GM06990 (cell line): ENCODE data around the gene TCF7L1.

ENCODE experiments used
- DNase-seq: peaks from one replicate; pipeline ENCODE4 v3.0.0-alpha.2; 2011; ENCODE audit not compliant: insufficient read length; ENCODE audit errors: extremely low read depth
- H3K27me3 ChIP-seq: replicated peaks from 2 replicates; pipeline ENCODE4 v1.6.0; 2011; ENCODE audit warnings: low read length; ENCODE audit not compliant: control insufficient read depth, insufficient read depth
- H3K36me3 ChIP-seq: 2 replicates; pipeline ENCODE4 v1.5.1; 2011; ENCODE audit warnings: low read length; ENCODE audit not compliant: control insufficient read depth, insufficient read depth
- H3K4me3 ChIP-seq: replicated peaks from 2 replicates; pipeline ENCODE4 v1.5.1; 2011; ENCODE audit warnings: low read depth, mild to moderate bottlenecking, control low read depth, low read length
- TF ChIP-seq, protein P1 (sequence below): IDR thresholded peaks from 2 replicates; pipeline ENCODE4 v1.5.1; 2011; ENCODE audit warnings: low read length, control low read depth, mild to moderate bottlenecking, inconsistent platforms; ENCODE audit not compliant: insufficient read depth, poor library complexity, severe bottlenecking

The TCF7L1 gene

DNA sequence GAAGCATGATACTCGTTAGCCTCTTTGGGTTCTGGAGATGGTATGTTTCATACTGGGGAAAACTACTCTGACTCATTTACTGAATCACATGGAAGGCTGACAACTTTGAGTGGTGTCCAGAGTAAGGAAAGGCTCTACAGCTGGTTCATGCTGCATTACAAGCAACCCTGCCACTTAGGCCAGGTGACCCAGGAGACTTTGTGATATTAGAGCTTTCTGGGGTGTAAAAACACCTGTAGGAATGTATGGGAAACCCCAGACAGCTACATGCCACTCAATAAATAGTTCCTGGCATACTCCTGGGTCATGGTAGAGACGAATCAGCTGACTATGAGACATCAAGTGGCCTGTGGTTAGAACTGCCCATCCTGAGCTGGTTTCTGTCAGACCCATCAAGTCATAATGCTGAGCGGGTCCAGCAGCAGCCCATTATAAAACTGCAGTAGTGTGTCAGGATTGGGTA is 21.3 kb upstream of the TCF7L1 start:
- TF ChIP-seq, protein P1, sequence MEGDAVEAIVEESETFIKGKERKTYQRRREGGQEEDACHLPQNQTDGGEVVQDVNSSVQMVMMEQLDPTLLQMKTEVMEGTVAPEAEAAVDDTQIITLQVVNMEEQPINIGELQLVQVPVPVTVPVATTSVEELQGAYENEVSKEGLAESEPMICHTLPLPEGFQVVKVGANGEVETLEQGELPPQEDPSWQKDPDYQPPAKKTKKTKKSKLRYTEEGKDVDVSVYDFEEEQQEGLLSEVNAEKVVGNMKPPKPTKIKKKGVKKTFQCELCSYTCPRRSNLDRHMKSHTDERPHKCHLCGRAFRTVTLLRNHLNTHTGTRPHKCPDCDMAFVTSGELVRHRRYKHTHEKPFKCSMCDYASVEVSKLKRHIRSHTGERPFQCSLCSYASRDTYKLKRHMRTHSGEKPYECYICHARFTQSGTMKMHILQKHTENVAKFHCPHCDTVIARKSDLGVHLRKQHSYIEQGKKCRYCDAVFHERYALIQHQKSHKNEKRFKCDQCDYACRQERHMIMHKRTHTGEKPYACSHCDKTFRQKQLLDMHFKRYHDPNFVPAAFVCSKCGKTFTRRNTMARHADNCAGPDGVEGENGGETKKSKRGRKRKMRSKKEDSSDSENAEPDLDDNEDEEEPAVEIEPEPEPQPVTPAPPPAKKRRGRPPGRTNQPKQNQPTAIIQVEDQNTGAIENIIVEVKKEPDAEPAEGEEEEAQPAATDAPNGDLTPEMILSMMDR = no peak
- H3K4me3 ChIP-seq = no peak overlapping the region
- no peaks in the 10 kb centered on the region for H3K36me3 ChIP-seq
- DNase-seq = no peak
- H3K27me3 ChIP-seq = no peaks in the 10 kb centered on the region

DNA sequence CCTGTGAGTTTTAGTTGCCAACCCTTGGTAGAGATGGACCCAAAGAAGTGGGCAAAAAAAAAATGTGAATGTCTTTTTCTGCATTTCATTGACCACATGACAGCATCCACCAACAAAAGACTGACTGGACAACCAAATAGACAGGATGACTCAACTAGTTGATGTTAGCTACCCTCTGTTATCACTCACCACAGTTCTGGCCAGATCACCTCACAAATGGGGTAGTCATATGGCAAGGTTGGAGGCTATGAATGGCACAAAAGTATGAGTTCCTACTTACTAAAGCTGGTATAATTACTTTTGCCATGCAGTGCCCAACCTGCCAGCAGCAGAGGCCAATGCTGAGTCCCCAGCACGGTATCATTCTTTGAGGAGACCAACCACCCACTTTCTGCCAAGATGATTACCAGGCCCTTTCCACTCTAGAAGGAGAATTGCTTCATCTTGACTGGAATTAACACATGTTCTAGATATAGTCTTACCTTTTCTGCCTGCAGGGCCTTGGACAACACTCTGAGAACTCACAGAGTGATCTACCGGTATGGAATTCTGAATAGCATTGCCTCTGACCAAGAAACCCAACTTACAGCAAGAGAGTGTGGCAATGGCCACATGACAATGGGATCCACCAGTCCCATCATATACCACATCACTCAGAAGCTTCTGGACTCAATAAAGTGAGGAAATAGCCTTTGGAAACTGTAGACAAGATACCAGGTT is 20.1 kb upstream of the TCF7L1 start:
- Histone ChIP-seq H3K36me3 (no peaks in the 10 kb centered on the region), H3K27me3 (no peaks in the 10 kb centered on the region), H3K4me3 (no peak overlapping the region)
- DNase-seq = no peak
- TF ChIP-seq, protein P1 = no peak

DNA sequence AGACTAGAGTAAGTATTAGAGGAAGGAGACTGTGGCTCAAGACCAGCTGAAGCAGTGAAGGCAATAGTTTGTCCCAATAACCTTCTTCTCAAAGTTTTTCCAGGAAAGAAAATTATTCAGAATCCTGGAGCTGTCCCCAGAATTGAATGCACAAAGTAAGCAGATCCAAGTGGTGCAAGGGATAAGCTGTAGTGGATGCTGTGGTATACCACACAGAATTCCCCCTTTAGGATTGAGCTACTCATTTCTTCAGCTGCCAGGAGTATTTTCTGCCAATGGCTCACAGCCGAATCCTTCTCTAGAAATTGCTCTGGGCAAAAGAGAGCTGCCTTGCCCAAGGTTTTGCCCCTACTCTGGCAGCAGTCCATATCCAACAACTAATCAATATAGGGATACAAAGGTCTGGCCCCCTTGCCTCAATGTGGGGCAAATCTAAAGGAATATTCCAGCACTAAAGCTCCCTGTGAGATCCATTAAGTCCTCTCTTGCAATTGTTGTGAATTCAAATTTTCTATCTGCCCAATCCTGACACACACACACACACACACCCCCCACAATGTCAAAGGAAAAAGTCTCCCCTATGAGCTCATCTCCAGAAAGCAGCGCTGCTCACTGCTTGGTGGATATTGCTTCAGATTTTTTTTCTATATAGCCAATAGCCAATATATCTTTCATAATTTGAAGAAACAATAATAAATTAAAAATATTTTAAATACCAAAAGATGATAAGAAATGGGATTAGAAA is 18.4 kb upstream of the TCF7L1 start:
- H3K27me3 ChIP-seq = no peaks in the 10 kb centered on the region
- TF ChIP-seq, protein P1 = no peak
- H3K36me3 ChIP-seq = no peaks in the 10 kb centered on the region
- DNase-seq = no peak
- no peak overlapping the region for H3K4me3 ChIP-seq

DNA sequence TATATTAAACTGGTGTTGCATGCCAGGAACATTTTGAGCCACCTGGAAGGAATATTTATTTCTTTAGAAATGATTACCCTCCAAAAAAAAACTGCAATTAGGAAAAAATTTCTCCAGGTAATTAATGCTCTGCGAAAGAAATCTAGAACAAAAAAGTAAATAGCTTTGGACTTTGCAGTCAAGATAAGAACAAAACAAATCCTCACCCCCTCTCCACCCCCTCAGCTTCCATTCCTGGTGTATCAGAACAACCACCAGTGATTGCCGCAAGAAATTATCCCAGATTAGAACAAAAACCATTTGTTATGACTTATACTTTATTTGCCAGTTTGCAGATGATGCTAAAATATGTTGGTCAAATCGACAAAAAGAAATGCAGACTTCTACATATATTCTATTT is 17.0 kb upstream of the TCF7L1 start:
- H3K4me3 ChIP-seq = no peak overlapping the region
- TF ChIP-seq, protein P1 = no peak
- H3K36me3 ChIP-seq = no peaks in the 10 kb centered on the region
- DNase-seq = no peak
- H3K27me3 ChIP-seq = no peaks in the 10 kb centered on the region

DNA sequence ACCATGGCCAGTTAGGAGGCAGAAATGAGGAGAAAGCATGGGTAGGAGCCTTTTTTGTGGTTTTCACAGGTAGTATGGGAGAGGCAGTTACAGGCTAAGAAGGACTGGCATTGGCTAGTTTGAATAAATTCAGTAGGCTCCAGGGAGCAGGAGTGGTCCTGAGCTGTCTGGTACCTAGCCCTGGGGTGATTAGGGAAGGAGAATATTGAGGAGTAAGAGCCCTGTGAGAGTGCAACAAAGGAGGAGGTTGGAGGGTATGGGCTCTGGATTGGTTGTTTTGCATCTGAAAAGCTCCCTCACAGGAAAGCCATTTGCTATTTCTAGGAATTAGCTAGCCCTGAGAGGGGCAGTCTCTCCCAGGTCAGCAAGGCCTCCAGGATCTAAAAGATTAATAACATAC is 13.3 kb upstream of the TCF7L1 start:
- Histone ChIP-seq H3K27me3 (no peaks in the 10 kb centered on the region), H3K36me3 (no peaks in the 10 kb centered on the region), H3K4me3 (no peak overlapping the region)
- no peak for DNase-seq
- TF ChIP-seq, protein P1 = no peak
